Mesenchymal stem cell (in vitro differentiated cells and primary cell): ENCODE measurements around the gene RTP3.
A peak's percentile ranks its signal among the peaks of the same experiment; 100 is the strongest.

Experiments used
- DNase-seq: peaks from one replicate; pipeline ENCODE4 v3.0.0-alpha.2; 2013
- H2AFZ ChIP-seq: one replicate; pipeline ENCODE4 v1.6.1; 2013; ENCODE audit warnings: low read depth, mild to moderate bottlenecking, control low read depth, inconsistent platforms, low read length, moderate library complexity
- H2AK5ac ChIP-seq: 2 replicates; pipeline ENCODE4 v1.6.1; 2013; ENCODE audit warnings: low read length, moderate library complexity, mild to moderate bottlenecking, inconsistent platforms; ENCODE audit not compliant: severe bottlenecking
- H2BK120ac ChIP-seq: one replicate; pipeline ENCODE4 v1.6.1; 2013; ENCODE audit warnings: low read depth, mild to moderate bottlenecking, inconsistent platforms, low read length, moderate library complexity
- H2BK12ac ChIP-seq, 2 experiments: one replicate each; pipeline ENCODE4 v1.6.1; 2013; ENCODE audit warnings: inconsistent platforms in 2 of 2, low read length in 2 of 2, mild to moderate bottlenecking in 2 of 2, moderate library complexity in 2 of 2, control low read depth in 1 of 2
- H2BK15ac ChIP-seq: one replicate; pipeline ENCODE4 v1.6.1; 2013; ENCODE audit warnings: mild to moderate bottlenecking, low read depth, inconsistent platforms; ENCODE audit not compliant: poor library complexity, severe bottlenecking
- H2BK5ac ChIP-seq: 2 replicates; pipeline ENCODE4 v1.6.1; 2013; ENCODE audit warnings: low read depth, mild to moderate bottlenecking, low read length, control low read depth, inconsistent platforms; ENCODE audit not compliant: poor library complexity, severe bottlenecking
- H3K14ac ChIP-seq, 2 experiments: one replicate each; pipeline ENCODE4 v1.6.1; 2013; ENCODE audit warnings: inconsistent platforms in 2 of 2, low read length in 2 of 2, control low read depth in 1 of 2, mild to moderate bottlenecking in 1 of 2, moderate library complexity in 1 of 2
- H3K18ac ChIP-seq, 2 experiments: one replicate each; pipeline ENCODE4 v1.6.1; 2013; ENCODE audit warnings: inconsistent platforms in 2 of 2, low read length in 2 of 2, control low read depth in 1 of 2, low read depth in 1 of 2, mild to moderate bottlenecking in 1 of 2
- H3K23ac ChIP-seq, 2 experiments: one replicate each; pipeline ENCODE4 v1.6.1; 2013; ENCODE audit warnings: inconsistent platforms in 2 of 2, low read length in 2 of 2, mild to moderate bottlenecking in 2 of 2, moderate library complexity in 2 of 2, control low read depth in 1 of 2
- H3K27ac ChIP-seq: 2 replicates; pipeline ENCODE4 v1.5.1; 2013; ENCODE audit warnings: mild to moderate bottlenecking, moderate library complexity, low read length, control low read depth, inconsistent platforms; ENCODE audit not compliant: poor library complexity, severe bottlenecking
- H3K27me3 ChIP-seq, 2 experiments: 2 replicates each; pipeline versions ENCODE4 v1.6.1 to v1.7.0; 2013; ENCODE audit warnings: low read length in 2 of 2, mild to moderate bottlenecking in 2 of 2, moderate library complexity in 2 of 2, control low read depth in 1 of 2, inconsistent platforms in 1 of 2; ENCODE audit not compliant: control insufficient read depth in 1 of 2, insufficient read depth in 1 of 2
- H3K36me3 ChIP-seq, 2 experiments: 2 replicates each; pipeline versions ENCODE4 v1.6.1 to v1.7.0; 2013; ENCODE audit warnings: low read length in 2 of 2, control low read depth in 1 of 2, inconsistent platforms in 1 of 2, low read depth in 1 of 2, mild to moderate bottlenecking in 1 of 2; ENCODE audit not compliant: insufficient read depth in 2 of 2, control insufficient read depth in 1 of 2
- H3K4ac ChIP-seq, 2 experiments: one replicate each; pipeline ENCODE4 v1.6.1; 2013; ENCODE audit warnings: inconsistent platforms in 2 of 2, low read length in 2 of 2, mild to moderate bottlenecking in 2 of 2, moderate library complexity in 2 of 2, control low read depth in 1 of 2, low read depth in 1 of 2
- H3K4me1 ChIP-seq: 2 replicates; pipeline ENCODE4 v1.6.1; 2013; ENCODE audit warnings: low read depth, low read length, control low read depth; ENCODE audit not compliant: control insufficient read depth, insufficient read depth
- H3K4me2 ChIP-seq: 2 replicates; pipeline ENCODE4 v1.6.1; 2013; ENCODE audit warnings: low read length, mild to moderate bottlenecking, inconsistent platforms; ENCODE audit not compliant: poor library complexity, severe bottlenecking
- H3K4me3 ChIP-seq, 2 experiments: 2 replicates each; pipeline versions ENCODE4 v1.5.1 to v1.7.0; 2013; ENCODE audit warnings: low read length in 2 of 2, mild to moderate bottlenecking in 2 of 2, control low read depth in 1 of 2, low read depth in 1 of 2; ENCODE audit not compliant: insufficient read depth in 1 of 2
- H3K79me1 ChIP-seq: replicated peaks from 2 replicates; pipeline ENCODE4 v1.6.1; 2013; ENCODE audit warnings: mild to moderate bottlenecking, control low read depth, low read length, inconsistent platforms; ENCODE audit not compliant: poor library complexity, severe bottlenecking
- H3K9ac ChIP-seq: 2 replicates; pipeline ENCODE4 v1.7.0; 2013; ENCODE audit warnings: mild to moderate bottlenecking, low read length, moderate library complexity
- H3K9me3 ChIP-seq: 2 replicates; pipeline ENCODE4 v1.7.0; 2013; ENCODE audit warnings: mild to moderate bottlenecking, low read length; ENCODE audit not compliant: control insufficient read depth
- H4K8ac ChIP-seq: one replicate; pipeline ENCODE4 v1.6.1; 2013; ENCODE audit warnings: inconsistent platforms, mild to moderate bottlenecking, low read length, moderate library complexity
- H4K91ac ChIP-seq: one replicate; pipeline ENCODE4 v1.6.1; 2013; ENCODE audit warnings: mild to moderate bottlenecking, low read length, inconsistent platforms
- WGBS: methylation state at CpG from one replicate; pipeline ENCODE4 v1.1.7; 2013; ENCODE audit warnings: mixed read lengths; 5-methylcytosine and 5-hydroxymethylcytosine counted together

RTP3 gene

GRCh38 chr3:46480491-46481195 is 17.1 kb upstream of the RTP3 start:
- peaks cover 31 to 61% of the 10 kb centered on the region in 2 experiments for H3K27me3 ChIP-seq
- no peaks in the 10 kb centered on the region for H3K36me3 ChIP-seq
- no peak overlapping the region for H3K27ac ChIP-seq
- H3K4me3 ChIP-seq = no peak overlapping the region
- H2BK120ac ChIP-seq = no peak overlapping the region
- H3K23ac ChIP-seq = no peak overlapping the region
- H3K4me2 ChIP-seq = no peak overlapping the region
- no peak overlapping the region for H4K91ac ChIP-seq
- H3K79me1 ChIP-seq = no peaks in the 10 kb centered on the region
- peaks cover 4% of the 10 kb centered on the region for H3K4me1 ChIP-seq
- H3K18ac ChIP-seq = no peak overlapping the region
- no peak overlapping the region for H2BK12ac ChIP-seq
- H2AK5ac ChIP-seq = no peak overlapping the region
- no peak overlapping the region for H2BK15ac ChIP-seq
- peaks cover 6% of the 10 kb centered on the region for H3K9me3 ChIP-seq
- no peak overlapping the region for H3K9ac ChIP-seq
- peak overlapping the region in 1 of 2 experiments; percentile 41 for H3K14ac ChIP-seq
- 91% methylated on average over 6 of the region's 6 CpGs for WGBS
- H2AFZ ChIP-seq = no peak overlapping the region
- no peak overlapping the region for H2BK5ac ChIP-seq
- H3K4ac ChIP-seq = no peak overlapping the region
- no peak overlapping the region for H4K8ac ChIP-seq
- no peak for DNase-seq

- Histone ChIP-seq H3K4me2 (no peak overlapping the region), H3K9ac (no peak overlapping the region), H2BK15ac (no peak overlapping the region), H4K8ac (no peak overlapping the region), H3K23ac (no peak overlapping the region), H3K14ac (no peak overlapping the region), H3K27me3 (peaks cover 31 to 57% of the 10 kb centered on the region in 2 experiments), H2AK5ac (no peak overlapping the region), H3K4me1 (peaks cover 4% of the 10 kb centered on the region), H3K36me3 (no peaks in the 10 kb centered on the region), H3K18ac (no peak overlapping the region), H2AFZ (no peak overlapping the region), H3K27ac (no peak overlapping the region), H2BK12ac (no peak overlapping the region), H3K4ac (no peak overlapping the region), H3K4me3 (no peak overlapping the region), H3K79me1 (no peaks in the 10 kb centered on the region), H2BK5ac (no peak overlapping the region), H4K91ac (no peak overlapping the region), H2BK120ac (no peak overlapping the region), H3K9me3 (no peaks in the 10 kb centered on the region)
- no peak for DNase-seq
- WGBS = 100% methylated on average over 3 of the region's 4 CpGs
These were observed 16.1 kb upstream of the RTP3 start for GRCh38 chr3:46481636-46482035.

- H3K4me2 ChIP-seq = no peak overlapping the region
- H3K36me3 ChIP-seq = no peaks in the 10 kb centered on the region
- H3K27ac ChIP-seq = no peak overlapping the region
- H3K4me1 ChIP-seq = peaks cover 4% of the 10 kb centered on the region
- no peaks in the 10 kb centered on the region for H3K9me3 ChIP-seq
- DNase-seq = no peak
- H2BK120ac ChIP-seq = no peak overlapping the region
- no peak overlapping the region for H2BK15ac ChIP-seq
- H3K9ac ChIP-seq = no peak overlapping the region
- H2AK5ac ChIP-seq = no peak overlapping the region
- no CpG with 5 or more reads among the region's 1 CpG for WGBS
- no peak overlapping the region for H3K4me3 ChIP-seq
- no peak overlapping the region for H3K4ac ChIP-seq
- no peak overlapping the region for H2BK12ac ChIP-seq
- no peak overlapping the region for H3K14ac ChIP-seq
- H2AFZ ChIP-seq = no peak overlapping the region
- H3K23ac ChIP-seq = no peak overlapping the region
- no peak overlapping the region for H4K8ac ChIP-seq
- H3K18ac ChIP-seq = no peak overlapping the region
- H2BK5ac ChIP-seq = no peak overlapping the region
- H3K79me1 ChIP-seq = no peaks in the 10 kb centered on the region
- H4K91ac ChIP-seq = no peak overlapping the region
- peaks cover 23 to 57% of the 10 kb centered on the region in 2 experiments for H3K27me3 ChIP-seq
These were observed 15.0 kb upstream of the RTP3 start for GRCh38 chr3:46482632-46483350.

GRCh38 chr3:46483825-46484224 is 14.0 kb upstream of the RTP3 start:
- Histone ChIP-seq H3K79me1 (no peaks in the 10 kb centered on the region), H3K23ac (no peak overlapping the region), H3K27ac (no peak overlapping the region), H3K4me1 (peaks cover 6% of the 10 kb centered on the region), H3K27me3 (peaks cover 14 to 47% of the 10 kb centered on the region in 2 experiments), H3K4me3 (no peak overlapping the region), H2AFZ (no peak overlapping the region), H2BK5ac (no peak overlapping the region), H4K91ac (no peak overlapping the region), H3K9ac (no peak overlapping the region), H2BK120ac (no peak overlapping the region), H3K36me3 (no peaks in the 10 kb centered on the region), H2BK12ac (no peak overlapping the region), H3K9me3 (no peaks in the 10 kb centered on the region), H3K4me2 (no peak overlapping the region), H4K8ac (no peak overlapping the region), H3K18ac (no peak overlapping the region), H2BK15ac (no peak overlapping the region), H3K14ac (no peak overlapping the region), H3K4ac (no peak overlapping the region), H2AK5ac (no peak overlapping the region)
- no peak for DNase-seq
- WGBS = 100% methylated on average over 2 of the region's 2 CpGs
